DOHH2 (cell line): ENCODE measurements around the gene HDHD5.

Source experiments
- EZH2phosphoT487 ChIP-seq: fragments of 200-600 bp; sonication (generic); IDR thresholded peaks from 2 replicates; pipeline ENCODE4 v1.6.1; 2017; ENCODE audit warnings: borderline replicate concordance, mild to moderate bottlenecking, antibody characterized with exemption, low read length, moderate library complexity, mixed read lengths
- TF ChIP-seq, protein P1 (sequence below): fragments of 200-600 bp; sonication (generic); IDR thresholded peaks from one replicate; pipeline ENCODE4 v1.5.1; 2014; ENCODE audit warnings: antibody characterized with exemption, mild to moderate bottlenecking, low read depth, low read length; ENCODE audit not compliant: poor library complexity, severe bottlenecking

DNA sequence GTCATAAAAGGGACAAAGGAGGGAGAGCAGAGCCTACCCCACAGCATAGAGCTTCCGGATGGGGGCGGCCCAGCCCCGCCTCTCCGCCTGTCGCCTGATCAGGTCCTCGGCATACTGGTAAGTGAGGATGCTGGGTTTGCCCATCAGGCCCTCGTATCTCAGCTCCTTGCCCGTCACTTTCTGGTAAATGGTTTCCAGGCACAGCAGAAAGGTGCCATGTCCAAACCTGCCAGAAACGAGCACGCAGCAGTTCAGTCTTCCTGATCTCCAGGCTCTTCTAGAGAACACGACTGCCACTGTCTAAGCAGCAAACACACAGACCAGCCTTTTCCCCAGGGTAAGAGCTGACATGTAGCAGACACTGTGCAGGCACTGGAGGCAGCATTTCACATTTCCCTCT lies 20.6 kb downstream of the HDHD5 start:
- TF ChIP-seq, protein P1, sequence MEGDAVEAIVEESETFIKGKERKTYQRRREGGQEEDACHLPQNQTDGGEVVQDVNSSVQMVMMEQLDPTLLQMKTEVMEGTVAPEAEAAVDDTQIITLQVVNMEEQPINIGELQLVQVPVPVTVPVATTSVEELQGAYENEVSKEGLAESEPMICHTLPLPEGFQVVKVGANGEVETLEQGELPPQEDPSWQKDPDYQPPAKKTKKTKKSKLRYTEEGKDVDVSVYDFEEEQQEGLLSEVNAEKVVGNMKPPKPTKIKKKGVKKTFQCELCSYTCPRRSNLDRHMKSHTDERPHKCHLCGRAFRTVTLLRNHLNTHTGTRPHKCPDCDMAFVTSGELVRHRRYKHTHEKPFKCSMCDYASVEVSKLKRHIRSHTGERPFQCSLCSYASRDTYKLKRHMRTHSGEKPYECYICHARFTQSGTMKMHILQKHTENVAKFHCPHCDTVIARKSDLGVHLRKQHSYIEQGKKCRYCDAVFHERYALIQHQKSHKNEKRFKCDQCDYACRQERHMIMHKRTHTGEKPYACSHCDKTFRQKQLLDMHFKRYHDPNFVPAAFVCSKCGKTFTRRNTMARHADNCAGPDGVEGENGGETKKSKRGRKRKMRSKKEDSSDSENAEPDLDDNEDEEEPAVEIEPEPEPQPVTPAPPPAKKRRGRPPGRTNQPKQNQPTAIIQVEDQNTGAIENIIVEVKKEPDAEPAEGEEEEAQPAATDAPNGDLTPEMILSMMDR: no peak
- TF ChIP-seq EZH2phosphoT487: no peak
